ENCODE measurements around the gene ATP1B2. TPM values are rescaled to one million over a fixed set of nuclear protein-coding genes. Genes with fewer than 3 reads are reported as not detected.
"Not testable (repeated sequence)": the region's sequence is repeated elsewhere in the genome, so short reads cannot be mapped to it uniquely, and the experiment has no call there.

ATP1B2 gene
- total RNA-seq, 1 donor from 2014 or later: 3.0 TPM

DNA sequence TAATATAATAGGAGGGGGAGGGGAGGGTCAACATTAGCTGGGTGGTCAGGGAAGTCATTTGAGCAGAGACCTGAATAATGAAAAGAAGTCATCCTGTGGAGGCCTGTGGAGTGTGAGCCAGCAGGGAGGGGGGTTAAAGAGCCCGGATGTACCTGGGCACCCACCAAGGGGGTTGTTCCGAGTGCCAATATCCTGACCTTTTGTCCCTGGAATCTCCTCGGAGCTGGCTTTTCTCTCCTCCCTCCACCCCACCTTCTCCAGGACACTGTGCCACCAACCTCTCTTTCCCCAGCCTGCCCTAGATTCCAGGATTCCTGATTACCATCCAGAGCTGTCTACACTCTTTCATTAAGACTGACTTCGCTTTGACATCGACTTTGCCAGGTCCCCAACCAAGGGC lies 14.6 kb upstream of the ATP1B2 start:
- Mint-ChIP-seq H3K27ac (ENCODE audit: unreplicated experiment) (no peak overlapping the region), H3K4me3 (ENCODE audit: unreplicated experiment) (no peak overlapping the region), H3K36me3 (ENCODE audit: unreplicated experiment) (no peaks in the 10 kb centered on the region), H3K27me3 (ENCODE audit: unreplicated experiment) (peaks cover 8% of the 10 kb centered on the region), H3K4me1 (ENCODE audit: unreplicated experiment) (no peaks in the 10 kb centered on the region), H3K9me3 (ENCODE audit: unreplicated experiment) (no peaks in the 10 kb centered on the region)
- TF ChIP-seq, protein P1, sequence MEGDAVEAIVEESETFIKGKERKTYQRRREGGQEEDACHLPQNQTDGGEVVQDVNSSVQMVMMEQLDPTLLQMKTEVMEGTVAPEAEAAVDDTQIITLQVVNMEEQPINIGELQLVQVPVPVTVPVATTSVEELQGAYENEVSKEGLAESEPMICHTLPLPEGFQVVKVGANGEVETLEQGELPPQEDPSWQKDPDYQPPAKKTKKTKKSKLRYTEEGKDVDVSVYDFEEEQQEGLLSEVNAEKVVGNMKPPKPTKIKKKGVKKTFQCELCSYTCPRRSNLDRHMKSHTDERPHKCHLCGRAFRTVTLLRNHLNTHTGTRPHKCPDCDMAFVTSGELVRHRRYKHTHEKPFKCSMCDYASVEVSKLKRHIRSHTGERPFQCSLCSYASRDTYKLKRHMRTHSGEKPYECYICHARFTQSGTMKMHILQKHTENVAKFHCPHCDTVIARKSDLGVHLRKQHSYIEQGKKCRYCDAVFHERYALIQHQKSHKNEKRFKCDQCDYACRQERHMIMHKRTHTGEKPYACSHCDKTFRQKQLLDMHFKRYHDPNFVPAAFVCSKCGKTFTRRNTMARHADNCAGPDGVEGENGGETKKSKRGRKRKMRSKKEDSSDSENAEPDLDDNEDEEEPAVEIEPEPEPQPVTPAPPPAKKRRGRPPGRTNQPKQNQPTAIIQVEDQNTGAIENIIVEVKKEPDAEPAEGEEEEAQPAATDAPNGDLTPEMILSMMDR (IDR thresholded peaks at IDR 0.05): no peak
- no peak for DNase-seq (ENCODE audit: extremely low spot score, unreplicated experiment)

DNA sequence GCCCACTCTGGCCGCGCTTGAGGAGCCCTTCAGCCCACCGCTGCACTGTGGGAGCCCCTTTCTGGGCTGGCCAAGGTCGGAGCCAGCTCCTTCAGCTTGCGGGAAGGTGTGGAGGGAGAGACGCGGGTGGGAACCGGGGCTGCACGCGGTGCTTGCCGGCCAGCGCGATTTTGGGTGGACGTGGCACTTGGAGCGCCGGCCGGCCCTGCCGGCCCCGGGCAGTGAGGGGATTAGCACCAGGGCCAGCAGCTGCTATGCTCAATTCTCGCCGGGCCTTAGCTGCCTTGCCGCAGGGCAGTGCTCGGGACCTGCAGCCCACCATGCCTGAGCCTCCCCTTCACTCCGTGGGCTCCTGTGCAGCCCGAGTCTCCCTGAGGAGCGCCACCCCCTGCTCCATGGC lies 9.9 kb upstream of the ATP1B2 start:
- H3K27ac Mint-ChIP-seq (ENCODE audit: unreplicated experiment): no peak overlapping the region

DNA sequence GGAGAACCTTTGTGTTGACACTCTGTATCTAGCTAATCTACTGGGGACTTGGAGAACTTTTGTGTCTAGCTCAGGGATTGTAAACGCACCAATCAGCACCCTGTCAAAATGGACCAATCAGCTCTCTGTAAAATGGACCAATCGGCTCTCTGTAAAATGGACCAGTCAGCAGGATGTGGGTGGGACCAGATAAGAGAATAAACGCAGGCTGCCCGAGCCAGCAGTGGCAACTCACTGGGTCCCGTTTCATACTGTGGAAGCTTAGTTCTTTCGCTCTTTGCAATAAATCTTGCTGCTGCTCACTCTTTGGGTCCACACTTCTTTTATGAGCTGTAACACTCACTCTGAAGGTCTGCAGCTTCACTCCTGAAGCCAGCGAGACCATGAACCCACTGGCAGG lies 9.1 kb upstream of the ATP1B2 start:
- DNase-seq (ENCODE audit: extremely low spot score, unreplicated experiment); H3K4me1 Mint-ChIP-seq (ENCODE audit: unreplicated experiment); H3K36me3 Mint-ChIP-seq (ENCODE audit: unreplicated experiment); H3K4me3 Mint-ChIP-seq (ENCODE audit: unreplicated experiment); H3K9me3 Mint-ChIP-seq (ENCODE audit: unreplicated experiment); H3K27ac Mint-ChIP-seq (ENCODE audit: unreplicated experiment): not testable (repeated sequence)
- peaks cover 25% of the 10 kb centered on the region for H3K27me3 Mint-ChIP-seq (ENCODE audit: unreplicated experiment)

More for the DNA sequence above, 9.9 kb upstream of the ATP1B2 start:
- TF ChIP-seq, protein P1 (IDR thresholded peaks at IDR 0.05): no peak
- peaks cover 20% of the 10 kb centered on the region for H3K27me3 Mint-ChIP-seq (ENCODE audit: unreplicated experiment)
- no peaks in the 10 kb centered on the region for H3K9me3 Mint-ChIP-seq (ENCODE audit: unreplicated experiment)
- no peaks in the 10 kb centered on the region for H3K4me1 Mint-ChIP-seq (ENCODE audit: unreplicated experiment)
- no peaks in the 10 kb centered on the region for H3K36me3 Mint-ChIP-seq (ENCODE audit: unreplicated experiment)
- no peak overlapping the region for H3K4me3 Mint-ChIP-seq (ENCODE audit: unreplicated experiment)
- no peak for DNase-seq (ENCODE audit: extremely low spot score, unreplicated experiment)

DNA sequence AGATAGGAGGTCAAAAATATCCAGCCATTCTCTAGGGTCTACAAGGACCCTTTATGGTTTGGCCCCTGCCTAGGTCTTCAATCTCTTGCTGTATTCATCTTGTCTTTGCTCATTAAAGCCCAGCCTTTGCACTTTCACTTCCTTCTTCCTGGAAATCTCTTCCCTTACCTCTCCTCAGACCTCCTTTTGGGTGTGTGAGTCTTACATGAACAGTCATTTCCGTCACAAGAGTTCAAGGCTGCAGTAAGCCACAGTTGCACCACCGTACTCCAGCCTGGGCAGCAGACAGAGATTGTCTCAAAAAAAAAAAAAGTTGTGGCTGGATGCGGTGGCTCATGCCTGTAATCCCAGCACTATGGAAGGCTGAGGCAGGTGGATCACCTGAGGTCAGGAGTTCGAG lies 6.0 kb upstream of the ATP1B2 start:
- TF ChIP-seq, protein P1 (IDR thresholded peaks at IDR 0.05): no peak
- Mint-ChIP-seq H3K27ac (ENCODE audit: unreplicated experiment) (no peak overlapping the region), H3K4me3 (ENCODE audit: unreplicated experiment) (no peak overlapping the region), H3K9me3 (ENCODE audit: unreplicated experiment) (no peaks in the 10 kb centered on the region), H3K27me3 (ENCODE audit: unreplicated experiment) (peaks cover 33% of the 10 kb centered on the region), H3K36me3 (ENCODE audit: unreplicated experiment) (no peaks in the 10 kb centered on the region), H3K4me1 (ENCODE audit: unreplicated experiment) (no peaks in the 10 kb centered on the region)
- no peak for DNase-seq (ENCODE audit: extremely low spot score, unreplicated experiment)

DNA sequence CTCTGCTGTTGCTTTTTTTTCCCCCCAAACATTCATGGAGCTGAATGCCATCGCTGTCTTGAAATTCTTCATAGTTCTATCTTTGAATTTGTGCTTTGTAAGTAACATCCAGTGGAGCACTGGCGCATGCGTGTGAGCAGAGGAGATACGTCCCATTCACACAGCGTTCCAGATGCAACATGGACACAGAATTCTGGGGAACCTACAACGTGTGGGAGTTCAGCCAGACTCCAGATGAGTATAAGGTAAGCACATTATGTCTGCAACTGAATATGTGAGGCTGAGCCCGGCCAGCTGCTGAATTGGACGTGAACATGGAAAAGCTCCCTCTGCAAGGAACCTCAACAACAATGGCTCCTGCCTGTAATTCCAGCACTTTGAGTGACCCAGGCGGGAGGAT lies 4.3 kb upstream of the ATP1B2 start:
- Mint-ChIP-seq H3K27me3 (ENCODE audit: unreplicated experiment) (peaks cover 42% of the 10 kb centered on the region), H3K4me1 (ENCODE audit: unreplicated experiment) (peaks cover 13% of the 10 kb centered on the region), H3K4me3 (ENCODE audit: unreplicated experiment) (no peak overlapping the region), H3K9me3 (ENCODE audit: unreplicated experiment) (no peaks in the 10 kb centered on the region), H3K27ac (ENCODE audit: unreplicated experiment) (no peak overlapping the region), H3K36me3 (ENCODE audit: unreplicated experiment) (no peaks in the 10 kb centered on the region)
- TF ChIP-seq, protein P1 (IDR thresholded peaks at IDR 0.05): no peak
- no peak for DNase-seq (ENCODE audit: extremely low spot score, unreplicated experiment)

DNA sequence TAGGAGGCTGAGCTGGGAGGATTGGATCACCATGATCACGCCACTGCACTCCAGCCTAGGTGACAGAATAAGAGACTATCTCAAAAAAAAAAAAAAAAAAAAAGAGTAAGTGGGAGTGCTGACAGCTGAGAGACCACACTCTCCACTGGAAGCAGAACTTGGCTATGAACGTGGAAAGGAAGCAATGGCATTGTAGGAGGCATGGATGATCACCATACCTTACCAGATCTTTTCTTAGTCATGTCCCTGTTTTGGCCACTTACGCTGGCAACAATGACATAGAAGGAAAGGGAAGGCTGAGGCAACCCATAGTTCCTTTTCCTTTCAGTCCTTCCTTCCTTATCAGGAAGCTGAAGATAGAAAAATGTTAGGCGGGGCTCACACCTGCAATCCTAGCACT lies 3.7 kb upstream of the ATP1B2 start:
- Mint-ChIP-seq H3K9me3 (ENCODE audit: unreplicated experiment) (no peaks in the 10 kb centered on the region), H3K4me3 (ENCODE audit: unreplicated experiment) (no peak overlapping the region), H3K27me3 (ENCODE audit: unreplicated experiment) (peaks cover 37% of the 10 kb centered on the region), H3K27ac (ENCODE audit: unreplicated experiment) (no peak overlapping the region), H3K36me3 (ENCODE audit: unreplicated experiment) (no peaks in the 10 kb centered on the region), H3K4me1 (ENCODE audit: unreplicated experiment) (peaks cover 15% of the 10 kb centered on the region)
- TF ChIP-seq, protein P1 (IDR thresholded peaks at IDR 0.05): no peak
- no peak for DNase-seq (ENCODE audit: extremely low spot score, unreplicated experiment)

All from osteocyte (in vitro differentiated cells).